H1 (cell line): ENCODE measurements around the gene SH3RF3. TPM values are rescaled to one million over a fixed set of nuclear protein-coding genes. Genes with fewer than 3 reads are reported as not detected.
"Not testable (repeated sequence)": the region's sequence is repeated elsewhere in the genome, so short reads cannot be mapped to it uniquely, and the experiment has no call there.

ENCODE experiments used
- CTCF ChIA-PET: fragments of 300-600 bp; sonication (Branson Sonifier 250); formaldehyde crosslinking; loops from one replicate; lab custom pipeline; 2021; ENCODE audit not compliant: partially characterized antibody; lab: Charles Lee
- POLR2A ChIA-PET: fragments of 300-600 bp; sonication (Branson Sonifier 250); formaldehyde crosslinking; loops from one replicate; lab custom pipeline; 2021; ENCODE audit warnings: inconsistent platforms; ENCODE audit not compliant: partially characterized antibody; lab: Charles Lee
- DNase-seq, 2 experiments: peaks; one replicate each; pipeline versions ENCODE4 v3.0.0 to v3.0.0-alpha.2; 2010 to 2022; ENCODE audit warnings: low spot score in 2 of 2, low read depth in 1 of 2, mixed read lengths in 1 of 2
- FAIRE-seq: peaks from 2 replicates; lab custom pipeline; 2011; peaks lifted over from hg19 to GRCh38; lab: Jason Lieb, UNC
- H2AFZ ChIP-seq: 2 replicates; pipeline ENCODE4 v1.8.1; 2012; ENCODE audit warnings: low read length, inconsistent platforms
- H2AK5ac ChIP-seq: 2 replicates; pipeline ENCODE4 v1.6.1; 2013; ENCODE audit warnings: low read depth, low read length
- H2BK120ac ChIP-seq: replicated peaks from 2 replicates; pipeline ENCODE3; 2013; ENCODE audit warnings: low read depth, low read length, inconsistent platforms
- H2BK12ac ChIP-seq: 2 replicates; pipeline ENCODE4 v1.6.1; 2013; ENCODE audit warnings: low read depth, low read length
- H2BK15ac ChIP-seq: 2 replicates; pipeline ENCODE4 v1.6.1; 2013; ENCODE audit warnings: low read length
- H2BK20ac ChIP-seq: 2 replicates; pipeline ENCODE4 v1.6.1; 2013; ENCODE audit warnings: low read length
- H2BK5ac ChIP-seq: 2 replicates; pipeline ENCODE4 v1.6.1; 2013; ENCODE audit warnings: low read depth, low read length
- H3K14ac ChIP-seq: 2 replicates; pipeline ENCODE4 v1.6.1; 2013; ENCODE audit warnings: inconsistent platforms; ENCODE audit not compliant: insufficient read length
- H3K18ac ChIP-seq: 2 replicates; pipeline ENCODE4 v1.6.1; 2013; ENCODE audit warnings: low read length; ENCODE audit errors: extremely low read depth
- H3K23ac ChIP-seq: 2 replicates; pipeline ENCODE4 v1.6.1; 2013; ENCODE audit warnings: inconsistent platforms; ENCODE audit not compliant: insufficient read length
- H3K23me2 ChIP-seq: 2 replicates; pipeline ENCODE4 v1.6.1; 2013; ENCODE audit warnings: low read depth, low read length
- H3K27ac ChIP-seq: 2 replicates; pipeline ENCODE4 v1.6.1; 2011; ENCODE audit warnings: low read depth, low read length, inconsistent platforms
- H3K27me3 ChIP-seq, 4 experiments: replicated peaks in 1 of 4; 1 replicate in 1 of 4; 2 replicates in 3 of 4; pipeline versions ENCODE4 v1.6.1 to v1.8.1; 2011 to 2013; ENCODE audit warnings: low read length in 3 of 4, mild to moderate bottlenecking in 3 of 4, inconsistent platforms in 2 of 4, mixed read lengths in 2 of 4, moderate library complexity in 1 of 4; ENCODE audit not compliant: control insufficient read depth in 3 of 4, insufficient read depth in 3 of 4; ENCODE audit errors: extremely low read depth in 1 of 4
- H3K36me3 ChIP-seq, 4 experiments: 2 replicates each; pipeline versions ENCODE4 v1.6.1 to v1.8.1; 2011 to 2013; ENCODE audit warnings: mild to moderate bottlenecking in 4 of 4, low read length in 3 of 4, moderate library complexity in 2 of 4, control low read depth in 1 of 4, inconsistent platforms in 1 of 4; ENCODE audit not compliant: insufficient read depth in 4 of 4, control insufficient read depth in 2 of 4
- H3K4ac ChIP-seq: replicated peaks from 2 replicates; pipeline ENCODE3; 2013; ENCODE audit warnings: low read length, low read depth, mixed read lengths, inconsistent platforms; ENCODE audit not compliant: insufficient read length
- H3K4me1 ChIP-seq, 4 experiments: replicated peaks in 1 of 4; 1 replicate in 1 of 4; 2 replicates in 3 of 4; pipeline versions ENCODE4 v1.6.1 to v1.8.1; 2011 to 2013; ENCODE audit warnings: low read length in 3 of 4, inconsistent platforms in 2 of 4, mixed read lengths in 1 of 4; ENCODE audit not compliant: insufficient read depth in 4 of 4, control insufficient read depth in 3 of 4
- H3K4me2 ChIP-seq, 2 experiments: 2 replicates each; pipeline versions ENCODE4 v1.6.1 to v1.8.1; 2011 to 2013; ENCODE audit warnings: low read depth in 2 of 2, low read length in 2 of 2, control low read depth in 1 of 2, inconsistent platforms in 1 of 2, mild to moderate bottlenecking in 1 of 2; ENCODE audit not compliant: insufficient read depth in 1 of 2
- H3K4me3 ChIP-seq, 4 experiments: fragments of 200-600, 300-600 bp in 1 of 4; sonication (generic), shearing (Covaris generic), sonication (Bioruptor Twin) in 1 of 4; 2 replicates each; pipeline versions ENCODE4 v1.5.1 to v1.8.1; 2011 to 2016; ENCODE audit warnings: low read length in 4 of 4, low read depth in 3 of 4, control low read depth in 2 of 4, inconsistent platforms in 2 of 4, mild to moderate bottlenecking in 2 of 4, mixed read lengths in 1 of 4, moderate library complexity in 1 of 4; ENCODE audit not compliant: insufficient read depth in 2 of 4; ENCODE audit errors: extremely low read depth in 1 of 4
- H3K56ac ChIP-seq: replicated peaks from 2 replicates; pipeline ENCODE3; 2013; ENCODE audit warnings: low read depth, mild to moderate bottlenecking, mixed read lengths, low read length, inconsistent platforms; ENCODE audit not compliant: insufficient read length
- H3K79me1 ChIP-seq: 2 replicates; pipeline ENCODE4 v1.6.1; 2013; ENCODE audit warnings: low read depth, low read length, control low read depth
- H3K79me2 ChIP-seq, 2 experiments: 2 replicates each; pipeline versions ENCODE4 v1.6.1 to v1.8.1; 2012 to 2013; ENCODE audit warnings: low read length in 2 of 2, mild to moderate bottlenecking in 2 of 2, inconsistent platforms in 1 of 2; ENCODE audit not compliant: insufficient read depth in 2 of 2, control insufficient read depth in 1 of 2
- H3K9ac ChIP-seq, 4 experiments: replicated peaks in 1 of 4; 1 replicate in 1 of 4; 2 replicates in 3 of 4; pipeline versions ENCODE4 v1.6.1 to v1.8.1; 2011 to 2013; ENCODE audit warnings: low read depth in 3 of 4, low read length in 3 of 4, control low read depth in 2 of 4, mild to moderate bottlenecking in 2 of 4, moderate library complexity in 2 of 4, inconsistent platforms in 1 of 4; ENCODE audit errors: extremely low read depth in 1 of 4
- H3K9me3 ChIP-seq, 2 experiments: 2 replicates each; pipeline versions ENCODE4 v1.6.1 to v1.8.1; 2012 to 2013; ENCODE audit warnings: mild to moderate bottlenecking in 2 of 2, moderate library complexity in 2 of 2, control low read depth in 1 of 2, inconsistent platforms in 1 of 2, low read depth in 1 of 2, low read length in 1 of 2, mixed read lengths in 1 of 2; ENCODE audit not compliant: insufficient read depth in 2 of 2
- H4K20me1 ChIP-seq, 2 experiments: replicated peaks in 1 of 2; 2 replicates each; pipeline versions ENCODE3 to v1.8.1; 2011 to 2013; ENCODE audit warnings: inconsistent platforms in 2 of 2, low read length in 2 of 2, mild to moderate bottlenecking in 1 of 2; ENCODE audit not compliant: insufficient read depth in 2 of 2, control insufficient read depth in 1 of 2
- H4K5ac ChIP-seq: 2 replicates; pipeline ENCODE4 v1.6.1; 2013; ENCODE audit warnings: low read length, low read depth, mixed read lengths, inconsistent platforms; ENCODE audit not compliant: insufficient read length
- H4K8ac ChIP-seq: 2 replicates; pipeline ENCODE4 v1.8.0; 2013; ENCODE audit warnings: mild to moderate bottlenecking, moderate library complexity, low read length, inconsistent platforms; ENCODE audit not compliant: insufficient read depth; ENCODE audit errors: extremely low read depth
- H4K91ac ChIP-seq: replicated peaks from 2 replicates; pipeline ENCODE3; 2013; ENCODE audit warnings: low read length, mixed read lengths, inconsistent platforms; ENCODE audit not compliant: insufficient read length
- WGBS, 2 experiments: shearing (Covaris generic) in 1 of 2; methylation state at CpG; one replicate each; pipeline versions ENCODE4 v1.1.6 to v1.1.7; 2013 to 2015; ENCODE audit warnings: low lambda C conversion rate in 2 of 2, mixed read lengths in 2 of 2, inconsistent platforms in 1 of 2, low coverage in 1 of 2, missing lambda C conversion rate in 1 of 2; ENCODE audit not compliant: insufficient replicate concordance in 2 of 2, insufficient coverage in 1 of 2, insufficient read length in 1 of 2; ENCODE audit errors: extremely low coverage in 1 of 2, missing lambda C conversion rate in 1 of 2; 5-methylcytosine and 5-hydroxymethylcytosine counted together
- polyA plus RNA-seq, 7 experiments: library from polyadenylated mRNA; depleted of rRNA in 3 of 7; stranded (reverse) in 5 of 7; unstranded in 2 of 7; fragments of >200 nt in 5 of 7; fragments of 200-250 nt in 2 of 7; gene quantifications; 1 replicate in 5 of 7; 2 replicates in 1 of 7; 4 replicates in 1 of 7; pipeline versions ENCODE4 v1.2.1 to v1.2.3, GENCODE V29; 2011 to 2013; ENCODE audit warnings: missing spikeins in 2 of 7, mixed read lengths in 2 of 7
- total RNA-seq: library from RNA; stranded (reverse); fragmentation: NEBNext Ultra II Directional; extraction: Animal tissue kit (Norgen Biotek cat#: 25700); gene quantifications from 2 replicates; pipeline ENCODE4 v1.2.1, GENCODE V29; 2021

SH3RF3 gene
- total and polyA plus RNA-seq, 2 of the 8 experiments (the other 6 are each of a cell fraction or from before 2014, with no cell fraction given), result 0.11 to 0.65 TPM

DNA sequence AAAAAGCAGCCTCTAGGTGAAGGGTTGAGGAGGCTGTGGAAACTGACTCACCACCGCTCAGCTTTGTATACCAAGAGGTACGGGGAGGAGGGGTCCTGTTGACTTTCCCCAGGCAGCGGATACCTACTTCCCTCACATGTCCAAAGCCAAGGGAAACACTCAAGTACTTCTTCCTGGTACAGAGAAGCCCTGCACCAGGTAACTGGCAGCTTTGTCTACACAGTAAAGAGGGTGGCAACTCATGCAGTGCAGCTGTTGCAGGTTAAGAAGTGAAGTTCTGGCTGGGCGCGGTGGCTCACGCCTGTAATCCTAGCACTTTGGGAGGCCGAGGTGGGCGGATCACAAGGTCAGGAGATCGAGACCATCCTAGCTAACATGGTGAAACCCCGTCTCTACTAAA lies 8.3 kb upstream of the SH3RF3 start:
- H3K18ac ChIP-seq, H3K79me1 ChIP-seq, FAIRE-seq, H2BK20ac ChIP-seq, H2BK12ac ChIP-seq, H3K9ac ChIP-seq, H2AK5ac ChIP-seq, H2BK5ac ChIP-seq, H4K5ac ChIP-seq, H3K79me2 ChIP-seq, H4K20me1 ChIP-seq, H3K4me1 ChIP-seq, H3K56ac ChIP-seq, H4K91ac ChIP-seq, H2BK15ac ChIP-seq, DNase-seq, H2BK120ac ChIP-seq, H3K14ac ChIP-seq, H3K27me3 ChIP-seq, H3K4me3 ChIP-seq, H3K27ac ChIP-seq, H3K36me3 ChIP-seq, H3K23me2 ChIP-seq, H3K4me2 ChIP-seq, POLR2A ChIA-PET, H3K23ac ChIP-seq, H4K8ac ChIP-seq, H2AFZ ChIP-seq, H3K4ac ChIP-seq: not testable (repeated sequence)
- CTCF ChIA-PET, result interaction anchor here (0.5 to 1.2 kb wide), 2 partner anchors 122 to 389 kb away, joined by 3 to 4 read pairs; no protein-coding TSS in a partner anchor
- peaks cover 8 to 19% of the 10 kb centered on the region in 2 experiments for H3K9me3 ChIP-seq
- 90% methylated on average over 9 of the region's 10 CpGs; no CpG with 5 or more reads in 1 of the 2 experiments for WGBS, 2 experiments
